HG03095 (cell line): ENCODE measurements around the gene KCNQ2.
"Not testable (repeated sequence)": the region's sequence is repeated elsewhere in the genome, so short reads cannot be mapped to it uniquely, and the experiment has no call there.

Source experiments
- ATAC-seq: cut with Tn5 transposase; IDR thresholded peaks from one replicate; pipeline ENCODE4 v1.9.1; 2021; ENCODE audit warnings: moderate library complexity; ENCODE audit not compliant: unreplicated experiment

The KCNQ2 gene

GRCh38 chr20:63491078-63491477, 18.6 kb upstream of the KCNQ2 start:
- ATAC-seq, result no peak

GRCh38 chr20:63490416-63490815, 18.0 kb upstream of the KCNQ2 start:
- no peak for ATAC-seq

DNA sequence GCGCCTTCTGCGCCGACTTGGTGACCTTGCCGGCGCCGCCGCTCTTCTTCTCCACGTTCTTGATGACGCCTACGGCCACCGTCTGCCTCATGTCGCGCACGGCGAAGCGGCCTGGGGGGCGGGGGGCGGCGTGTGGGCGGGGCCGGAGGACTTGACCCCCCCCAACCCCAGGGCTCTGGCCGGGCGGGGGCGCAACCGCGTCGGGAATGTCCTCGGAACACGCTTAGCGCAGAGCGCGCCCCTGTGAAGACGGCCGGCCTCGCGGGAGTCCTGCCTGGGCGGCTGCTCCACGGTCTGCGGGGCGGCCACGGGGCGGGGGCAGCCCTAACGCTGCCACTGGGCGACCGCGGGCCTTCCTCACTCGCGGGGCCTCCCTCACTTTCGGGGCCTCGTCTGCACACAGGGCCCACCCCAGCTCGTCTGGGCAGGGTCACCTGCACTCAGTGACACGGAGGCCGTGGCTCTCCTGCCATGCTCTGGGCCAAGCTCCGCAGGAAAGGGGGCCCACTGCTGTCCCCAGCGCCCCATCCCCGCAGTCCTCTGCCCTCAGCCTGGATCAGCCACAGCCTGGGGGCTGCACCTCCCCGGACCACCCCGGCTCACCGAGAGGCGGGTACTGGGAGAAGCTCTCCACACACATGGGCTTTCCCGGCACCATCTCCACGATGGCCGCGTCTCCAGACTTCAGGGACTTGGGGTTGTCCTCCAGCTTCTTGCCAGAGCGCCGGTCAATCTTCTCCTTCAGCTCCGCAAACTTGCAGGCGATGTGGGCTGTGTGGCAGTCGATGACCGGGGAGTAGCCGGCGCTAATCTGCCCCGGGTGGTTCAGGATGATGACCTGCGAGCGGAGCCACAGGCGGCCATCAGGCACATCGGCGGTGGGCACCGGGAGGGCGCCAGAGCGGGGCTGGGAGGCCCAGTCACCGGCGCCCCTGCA, 16.1 kb upstream of the KCNQ2 start:
- ATAC-seq, result no peak

DNA sequence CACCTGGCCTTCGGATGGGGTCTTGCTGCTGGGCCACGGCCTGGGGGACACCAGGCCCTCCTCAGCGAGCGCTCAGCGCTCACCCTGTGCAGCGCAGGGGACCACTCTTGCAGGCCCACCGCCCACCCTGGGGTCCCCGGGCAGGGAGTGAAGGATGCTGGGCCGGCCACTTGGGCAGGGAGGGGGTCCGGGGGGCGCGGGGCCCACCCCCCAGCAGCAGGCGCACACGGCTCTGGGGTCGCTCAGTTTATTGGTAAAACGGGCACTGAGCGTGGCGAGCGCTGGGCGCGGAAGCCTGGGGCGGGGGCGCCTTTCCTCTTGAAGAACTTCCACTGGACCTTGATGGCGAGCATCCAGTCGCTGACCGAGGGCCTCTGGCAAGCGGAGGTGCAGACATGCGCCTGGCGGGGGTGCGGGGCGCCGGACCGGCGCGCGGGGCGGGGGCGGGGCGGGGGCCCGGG, 15.4 kb upstream of the KCNQ2 start:
- ATAC-seq, result no peak

DNA sequence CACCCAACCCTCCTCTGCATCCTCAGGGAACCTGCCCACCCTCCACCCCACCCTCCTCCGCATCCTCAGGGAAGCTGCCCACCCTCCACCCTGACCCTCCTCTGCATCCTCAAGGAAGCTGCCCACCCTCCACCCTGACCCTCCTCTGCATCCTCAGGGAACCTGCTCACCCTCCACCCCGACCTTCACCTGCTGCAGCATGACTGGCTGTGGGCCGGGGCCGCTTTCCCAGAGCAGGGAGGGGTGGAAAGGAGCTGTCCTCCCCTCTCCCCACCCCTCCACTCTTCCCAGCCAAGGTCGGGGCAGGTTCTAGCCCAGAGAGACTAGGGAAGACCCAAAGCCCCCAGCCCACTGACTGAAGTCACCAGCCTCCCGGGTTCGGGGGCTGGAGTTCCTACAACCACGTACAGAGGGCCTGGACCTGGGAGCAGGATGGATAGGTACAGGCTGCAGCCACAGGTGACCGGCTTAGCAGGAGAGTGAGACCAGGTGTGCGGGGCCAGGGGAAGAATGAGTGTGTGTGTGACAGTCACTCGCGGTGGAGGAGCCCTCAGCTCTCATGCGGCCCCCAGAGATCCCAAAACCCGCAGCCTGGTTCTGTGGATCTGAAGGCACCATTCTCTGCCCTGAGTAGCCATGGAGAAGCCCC, 14.8 kb upstream of the KCNQ2 start:
- no peak for ATAC-seq

DNA sequence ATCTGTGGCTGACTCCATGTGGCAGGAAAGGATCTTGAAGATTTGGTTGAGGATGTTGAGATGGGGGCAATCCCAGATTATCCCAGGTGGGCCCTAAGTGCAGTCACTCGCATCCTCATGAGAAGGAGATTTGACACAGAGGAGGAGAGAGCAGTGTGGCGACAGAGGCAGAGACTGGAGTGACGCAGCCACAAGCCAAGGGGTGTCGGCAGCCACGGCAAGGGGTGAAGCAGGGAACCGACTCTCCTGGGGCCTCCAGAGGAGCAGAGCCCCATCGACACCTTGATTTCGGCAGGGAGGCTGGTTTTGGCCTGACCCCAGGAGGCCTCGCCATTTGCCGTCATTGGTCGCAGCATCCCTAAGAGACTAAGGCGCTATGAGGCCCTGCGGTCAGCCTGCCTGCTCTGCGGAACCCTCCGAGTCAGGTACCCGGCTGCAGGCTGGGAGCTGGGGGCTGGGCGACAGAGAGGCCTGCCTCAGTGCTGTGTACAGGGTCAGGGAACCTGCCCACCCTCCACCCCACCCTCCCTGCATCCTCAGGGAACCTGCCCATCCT, 13.9 kb upstream of the KCNQ2 start:
- no peak for ATAC-seq

DNA sequence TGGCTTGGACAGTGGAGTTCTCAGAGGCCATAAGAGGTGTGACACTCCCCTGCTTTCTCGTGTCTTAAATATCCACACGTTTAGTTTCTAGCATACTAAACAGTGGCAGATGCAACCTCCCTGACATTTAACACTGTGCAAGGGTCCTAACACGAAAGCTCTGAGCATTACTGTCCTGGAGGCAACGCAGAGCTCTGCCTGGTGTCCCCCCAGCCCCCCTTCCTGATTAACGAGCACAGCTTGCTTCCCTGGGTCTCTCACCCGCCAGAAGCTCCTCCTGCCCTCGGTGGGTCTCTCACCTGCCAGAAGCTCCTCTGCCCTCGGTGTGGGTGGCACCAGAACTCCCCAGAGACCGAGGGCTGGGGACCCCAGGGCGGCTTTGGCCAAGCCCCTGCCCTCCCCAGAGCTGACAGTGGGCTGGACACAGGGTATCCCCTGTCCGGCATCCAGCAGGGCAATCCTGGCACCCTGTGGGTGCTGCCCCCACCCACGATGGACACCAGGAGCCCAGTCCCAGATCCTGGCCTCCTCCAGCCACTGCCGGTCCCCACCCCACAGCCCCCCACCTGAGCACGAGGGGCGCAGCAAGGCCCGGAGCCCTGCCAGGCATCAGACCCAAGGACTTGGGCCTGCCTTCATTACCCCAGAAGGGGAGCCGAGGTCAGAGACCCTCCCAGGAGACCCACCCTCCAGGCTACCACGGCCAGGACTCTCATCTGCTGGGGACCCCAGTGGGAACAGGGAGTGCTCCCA, 12.4 kb upstream of the KCNQ2 start:
- ATAC-seq, result no peak

GRCh38 chr20:63484236-63484635, 11.8 kb upstream of the KCNQ2 start:
- ATAC-seq, result no peak

- ATAC-seq, result no peak
Observed at GRCh38 chr20:63483834-63484233, 11.4 kb upstream of the KCNQ2 start.

GRCh38 chr20:63482021-63482587, 9.6 kb upstream of the KCNQ2 start:
- ATAC-seq, result no peak

DNA sequence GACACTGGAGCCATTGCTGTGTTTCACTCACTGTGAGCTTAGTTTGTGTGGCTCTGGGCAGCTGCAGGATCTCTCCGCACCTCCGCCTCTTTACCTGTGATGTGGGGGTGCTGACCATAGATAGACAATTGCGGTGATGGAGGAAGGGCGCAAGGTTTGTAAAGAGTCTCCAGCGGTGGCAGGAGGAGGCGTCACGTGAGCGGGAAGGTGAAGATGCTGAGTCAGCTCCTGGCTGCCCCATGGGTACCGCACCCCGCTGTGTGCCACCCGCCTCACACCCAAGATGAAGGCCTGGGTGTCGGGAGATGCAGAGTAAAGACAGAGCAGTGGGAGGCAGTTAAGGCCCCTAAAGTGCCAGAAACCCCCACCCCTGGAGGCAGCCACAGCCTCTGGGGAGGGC, 9.0 kb upstream of the KCNQ2 start:
- ATAC-seq, result no peak

DNA sequence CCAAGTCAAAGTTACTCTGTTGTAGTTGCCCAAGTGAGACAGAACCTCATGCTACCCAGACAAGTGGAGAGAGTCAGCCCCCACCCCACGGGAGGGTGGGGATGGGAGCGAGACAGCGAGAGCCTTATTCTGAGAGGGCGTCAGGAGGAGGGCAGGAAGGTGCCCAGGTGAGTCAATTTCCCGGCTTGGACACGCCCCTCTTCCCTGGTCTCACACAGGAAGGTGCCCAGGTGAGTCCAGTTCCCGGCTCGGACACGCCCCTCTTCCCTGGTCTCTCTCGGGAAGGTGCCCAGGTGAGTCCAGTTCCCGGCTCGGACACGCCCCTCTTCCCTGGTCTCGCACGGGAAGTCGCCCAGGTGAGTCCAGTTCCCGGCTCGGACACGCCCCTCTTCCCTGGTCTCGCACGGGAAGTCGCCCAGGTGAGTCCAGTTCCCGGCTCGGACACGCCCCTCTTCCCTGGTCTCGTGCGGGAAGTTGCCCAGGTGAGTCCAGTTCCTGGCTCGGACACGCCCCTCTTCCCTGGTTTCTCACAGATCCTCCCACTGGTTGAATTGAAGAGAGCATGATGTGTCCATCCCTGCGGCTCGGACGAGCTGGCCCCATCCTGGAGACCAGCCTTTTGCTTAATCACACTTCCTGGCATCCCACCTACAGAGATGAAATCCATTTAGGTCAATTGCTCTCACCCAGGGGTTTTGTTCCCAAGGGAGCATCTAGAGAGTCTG, 7.4 kb upstream of the KCNQ2 start:
- not testable (repeated sequence) for ATAC-seq

DNA sequence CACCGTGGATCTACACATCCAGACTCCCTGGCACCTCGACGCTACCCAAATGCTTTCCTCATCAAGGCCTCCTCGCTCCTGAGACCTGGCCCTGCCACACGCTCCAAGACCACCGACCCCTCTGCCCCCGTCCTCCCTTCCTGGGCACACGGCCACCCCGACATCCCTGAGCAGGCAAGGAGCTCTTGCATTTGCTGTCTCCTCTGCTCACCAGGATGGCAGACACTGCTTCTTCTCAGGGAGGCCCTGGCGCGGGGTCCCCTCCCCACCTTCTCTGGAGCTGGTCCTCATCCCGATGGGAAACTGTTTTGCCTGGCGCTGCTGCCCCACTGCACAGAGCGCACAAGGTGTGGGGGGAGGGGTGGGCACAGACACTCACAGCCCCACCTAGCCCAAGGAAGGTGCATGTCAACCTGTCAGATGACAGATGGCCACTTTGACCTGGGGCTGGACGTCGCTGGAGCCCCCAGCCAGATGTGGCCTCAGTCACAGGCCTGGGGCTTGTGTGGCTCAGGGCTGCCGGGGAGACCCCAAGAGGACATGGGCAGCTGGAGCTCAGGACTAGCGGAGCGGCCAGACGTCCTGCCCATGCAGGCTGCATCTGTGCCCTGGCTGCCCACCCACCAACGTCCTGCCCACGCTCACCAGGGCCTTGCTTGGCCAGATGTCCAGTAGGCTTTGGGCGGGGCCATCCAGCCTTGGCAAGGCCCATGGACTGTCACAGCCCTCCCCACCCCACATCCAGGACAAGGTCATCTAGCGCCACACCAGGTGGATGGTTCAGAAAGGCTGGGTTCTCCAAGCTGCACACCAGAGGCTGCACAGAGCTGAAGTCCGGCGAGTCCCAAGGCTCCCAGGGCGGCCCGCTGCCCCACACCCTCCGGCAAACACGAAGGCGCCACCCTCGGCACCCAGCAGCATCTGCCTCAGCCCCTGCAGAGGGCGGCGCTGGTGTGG, 6.2 kb upstream of the KCNQ2 start:
- ATAC-seq, result no peak

DNA sequence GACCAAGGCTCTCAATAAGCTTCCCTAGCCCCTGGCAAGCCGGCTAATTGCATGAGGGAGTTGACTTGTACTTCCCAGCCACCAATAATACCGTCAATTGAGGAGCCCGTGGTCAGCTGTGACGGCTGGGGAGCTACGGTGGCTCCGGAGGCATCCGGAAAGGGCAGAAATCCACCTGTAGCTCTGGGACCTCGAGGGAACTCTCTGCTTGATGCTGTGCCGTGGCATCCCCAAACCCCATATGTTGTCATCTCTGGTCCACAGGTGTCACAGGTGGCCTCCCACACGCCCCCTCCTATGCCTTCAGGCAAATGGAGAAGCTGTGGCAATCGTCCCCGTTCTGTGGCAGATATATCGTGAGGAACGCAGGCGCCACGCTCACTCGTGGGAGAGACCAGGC, 5.5 kb upstream of the KCNQ2 start:
- no peak for ATAC-seq

DNA sequence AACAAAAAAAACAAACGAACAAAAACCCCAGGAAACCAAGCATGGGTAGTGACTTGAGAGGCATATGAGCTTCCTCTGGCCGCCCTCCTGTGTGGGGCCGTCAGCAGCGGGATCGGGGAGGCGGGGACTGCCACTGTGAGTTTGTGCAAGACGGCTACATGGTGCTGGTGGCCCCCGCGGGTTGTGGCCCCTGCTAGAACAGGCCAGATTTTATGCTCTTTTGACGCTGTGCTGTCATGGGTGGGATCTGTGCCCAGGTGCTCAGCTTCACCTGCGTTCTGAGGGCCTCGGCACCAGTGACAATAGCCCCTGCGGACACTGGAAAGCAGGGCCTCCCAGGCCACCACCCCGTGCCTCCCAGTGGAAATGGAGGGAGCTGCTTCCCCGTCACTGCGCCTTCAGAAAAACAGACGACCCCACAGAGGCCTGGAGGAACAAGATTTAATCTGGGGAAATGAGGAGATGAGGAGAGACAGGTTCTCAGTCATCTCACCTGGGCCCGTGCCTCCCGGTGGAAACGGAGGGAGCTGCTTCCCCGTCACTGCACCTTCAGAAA, 4.7 kb upstream of the KCNQ2 start:
- no peak for ATAC-seq

- no peak for ATAC-seq
Observed at GRCh38 chr20:63475209-63475608, 2.8 kb upstream of the KCNQ2 start.

- ATAC-seq, result no peak
Observed at GRCh38 chr20:63473555-63474449, 1.3 kb upstream of the KCNQ2 start.
